Umbilical cord (tissue), 2 donors: ENCODE data around the gene TRAPPC11. TPM values are rescaled to one million over a fixed set of nuclear protein-coding genes. Genes with fewer than 3 reads are reported as not detected.
"Not testable (repeated sequence)": the region's sequence is repeated elsewhere in the genome, so short reads cannot be mapped to it uniquely, and the experiment has no call there.

ENCODE experiments used
- DNase-seq: peaks from one replicate; pipeline ENCODE4 v3.0.0-alpha.2; 2015; ENCODE audit warnings: low spot score
- total RNA-seq: library from RNA; depleted of rRNA; stranded (reverse); fragments of >200 nt; gene quantifications from one replicate; pipeline ENCODE4 v1.2.3, GENCODE V29; 2014; ENCODE audit warnings: low replicate concordance; ENCODE audit not compliant: insufficient read depth

TRAPPC11 gene
- total RNA-seq, 1 donor from 2014 or later: 64.5 TPM

- peak; percentile 40 for DNase-seq
Observed at GRCh38 chr4:183721207-183722081, 62.4 kb downstream of the TRAPPC11 start.

- DNase-seq: peak; percentile 30
Observed at GRCh38 chr4:183722731-183723560, 63.9 kb downstream of the TRAPPC11 start.

- no peak for DNase-seq
Observed at GRCh38 chr4:183723561-183724228, 64.6 kb downstream of the TRAPPC11 start.

GRCh38 chr4:183725585-183725984, 66.5 kb downstream of the TRAPPC11 start:
- not testable (repeated sequence) for DNase-seq

GRCh38 chr4:183727482-183727881, 68.4 kb downstream of the TRAPPC11 start:
- DNase-seq: no peak

GRCh38 chr4:183728223-183729068, 69.4 kb downstream of the TRAPPC11 start:
- no peak for DNase-seq

- DNase-seq: no peak
Observed at GRCh38 chr4:183729069-183729406, 69.9 kb downstream of the TRAPPC11 start.

GRCh38 chr4:183729430-183730328, 70.6 kb downstream of the TRAPPC11 start:
- DNase-seq: no peak

GRCh38 chr4:183732296-183732695, 73.2 kb downstream of the TRAPPC11 start:
- DNase-seq: no peak

- no peak for DNase-seq
Observed at GRCh38 chr4:183733181-183733580, 74.1 kb downstream of the TRAPPC11 start.

GRCh38 chr4:183738081-183738673, 79.1 kb downstream of the TRAPPC11 start:
- no peak for DNase-seq

- DNase-seq: no peak
Observed at GRCh38 chr4:183738961-183739360, 79.9 kb downstream of the TRAPPC11 start.

GRCh38 chr4:183746305-183747229, 87.5 kb downstream of the TRAPPC11 start:
- no peak for DNase-seq

- no peak for DNase-seq
Observed at GRCh38 chr4:183747380-183747779, 88.3 kb downstream of the TRAPPC11 start.

GRCh38 chr4:183747931-183748670, 89.0 kb downstream of the TRAPPC11 start:
- DNase-seq: peak; percentile 61

GRCh38 chr4:183751106-183751505, 92.0 kb downstream of the TRAPPC11 start:
- DNase-seq: no peak

- no peak for DNase-seq
Observed at GRCh38 chr4:183755596-183755995, 96.5 kb downstream of the TRAPPC11 start.

- DNase-seq: no peak
Observed at GRCh38 chr4:183757060-183757459, 98.0 kb downstream of the TRAPPC11 start.
